HG02642 (cell line): Measurements from ENCODE around the gene ADRA2B.
"Not testable (repeated sequence)": the region's sequence is repeated elsewhere in the genome, so short reads cannot be mapped to it uniquely, and the experiment has no call there.

Experiments
- ATAC-seq: cut with Tn5 transposase; IDR thresholded peaks from one replicate; pipeline ENCODE4 v1.9.1; 2021; ENCODE audit warnings: mild to moderate bottlenecking; ENCODE audit not compliant: unreplicated experiment, poor library complexity

Gene ADRA2B

GRCh38 chr2:96150791-96151594 lies 34.6 kb upstream of the ADRA2B start:
- no peak for ATAC-seq

- no peak for ATAC-seq
Measured at GRCh38 chr2:96150007-96150640, 33.8 kb upstream of the ADRA2B start.

GRCh38 chr2:96148410-96149217 lies 32.2 kb upstream of the ADRA2B start:
- ATAC-seq: peak; percentile 27

- ATAC-seq: no peak
Measured at GRCh38 chr2:96147593-96148201, 31.3 kb upstream of the ADRA2B start.

- ATAC-seq: no peak
Measured at GRCh38 chr2:96146881-96147592, 30.7 kb upstream of the ADRA2B start.

- peak; percentile 36 for ATAC-seq
Measured at GRCh38 chr2:96146153-96146880, 29.9 kb upstream of the ADRA2B start.

- no peak for ATAC-seq
Measured at GRCh38 chr2:96145848-96146152, 29.4 kb upstream of the ADRA2B start.

- peak; percentile 55 for ATAC-seq
Measured at GRCh38 chr2:96145036-96145847, 28.9 kb upstream of the ADRA2B start, which contains the start of gene DUSP2. TSS of gene DUSP2 (minus strand) at chr2:96145440. CDS start at chr2:96145354, 86 bp downstream.

GRCh38 chr2:96144481-96145035 lies 28.2 kb upstream of the ADRA2B start:
- no peak for ATAC-seq

- no peak for ATAC-seq
Measured at GRCh38 chr2:96143848-96144480, 27.6 kb upstream of the ADRA2B start.

- ATAC-seq: no peak
Measured at GRCh38 chr2:96143231-96143847, 27.0 kb upstream of the ADRA2B start.

GRCh38 chr2:96142217-96143113 lies 26.1 kb upstream of the ADRA2B start:
- no peak for ATAC-seq

- not testable (repeated sequence) for ATAC-seq
Measured at GRCh38 chr2:96141624-96141967, 25.2 kb upstream of the ADRA2B start.

GRCh38 chr2:96140941-96141623 lies 24.7 kb upstream of the ADRA2B start:
- no peak for ATAC-seq

GRCh38 chr2:96139181-96139758 lies 22.9 kb upstream of the ADRA2B start:
- no peak for ATAC-seq
